GM12892 (cell line): ENCODE measurements around the gene KRTAP12-1.
"Not testable (repeated sequence)": the region's sequence is repeated elsewhere in the genome, so short reads cannot be mapped to it uniquely, and the experiment has no call there.

Experiments
- DNase-seq: peaks from one replicate; pipeline ENCODE4 v3.0.0; 2011; ENCODE audit not compliant: insufficient read length
- FAIRE-seq: peaks from 2 replicates; lab custom pipeline; 2011; peaks lifted over from hg19 to GRCh38; lab: Jason Lieb, UNC
- POLR2A ChIP-seq: IDR thresholded peaks from 2 replicates; pipeline ENCODE4 v1.6.1; 2011; ENCODE audit warnings: low read depth, low read length, control low read depth
- POLR2AphosphoS5 ChIP-seq: IDR thresholded peaks from 2 replicates; pipeline ENCODE4 v1.6.1; 2011; ENCODE audit warnings: low read depth, low read length, control low read depth
- TAF1 ChIP-seq: IDR thresholded peaks from 2 replicates; pipeline ENCODE4 v1.6.1; 2011; ENCODE audit warnings: low read depth, mild to moderate bottlenecking, control low read depth, low read length, borderline replicate concordance

The KRTAP12-1 gene

GRCh38 chr21:44694776-44695175 lies 12.8 kb upstream of the KRTAP12-1 start:
- TF ChIP-seq POLR2AphosphoS5, result no peak
- TF ChIP-seq TAF1, result no peak
- TF ChIP-seq POLR2A, result no peak
- FAIRE-seq, result no peak
- DNase-seq, result no peak

GRCh38 chr21:44692798-44693512 lies 11.0 kb upstream of the KRTAP12-1 start:
- no peak for TF ChIP-seq TAF1
- TF ChIP-seq POLR2AphosphoS5, result no peak
- TF ChIP-seq POLR2A, result no peak
- DNase-seq (no peak), FAIRE-seq (no peak)

- TF ChIP-seq POLR2A, result no peak
- TF ChIP-seq TAF1, result no peak
- no peak for TF ChIP-seq POLR2AphosphoS5
- no peak for FAIRE-seq
- DNase-seq, result no peak
Observed at GRCh38 chr21:44691686-44692085, 9.7 kb upstream of the KRTAP12-1 start.

- not testable (repeated sequence) for FAIRE-seq, DNase-seq
Observed at GRCh38 chr21:44689740-44690139, 7.8 kb upstream of the KRTAP12-1 start.

GRCh38 chr21:44687671-44688070 lies 5.7 kb upstream of the KRTAP12-1 start:
- no peak for TF ChIP-seq POLR2A
- TF ChIP-seq POLR2AphosphoS5, result no peak
- TF ChIP-seq TAF1, result no peak
- FAIRE-seq (no peak), DNase-seq (no peak)

GRCh38 chr21:44686843-44687561 lies 5.0 kb upstream of the KRTAP12-1 start:
- no peak for FAIRE-seq
- TF ChIP-seq POLR2A (no peak), TAF1 (no peak), POLR2AphosphoS5 (no peak)
- DNase-seq, result no peak

- no peak for TF ChIP-seq TAF1
- no peak for TF ChIP-seq POLR2A
- no peak for TF ChIP-seq POLR2AphosphoS5
- DNase-seq, result no peak
- no peak for FAIRE-seq
Observed at GRCh38 chr21:44686000-44686781, 4.2 kb upstream of the KRTAP12-1 start.

GRCh38 chr21:44685050-44685449 lies 3.1 kb upstream of the KRTAP12-1 start:
- not testable (repeated sequence) for FAIRE-seq, DNase-seq

GRCh38 chr21:44684483-44684882 lies 2.5 kb upstream of the KRTAP12-1 start:
- TF ChIP-seq POLR2A, result no peak
- no peak for TF ChIP-seq TAF1
- no peak for TF ChIP-seq POLR2AphosphoS5
- no peak for DNase-seq
- FAIRE-seq, result no peak

- no peak for TF ChIP-seq POLR2A
- TF ChIP-seq POLR2AphosphoS5, result no peak
- no peak for TF ChIP-seq TAF1
- FAIRE-seq, result no peak
Observed at GRCh38 chr21:44684077-44684476, 2.1 kb upstream of the KRTAP12-1 start.

GRCh38 chr21:44682580-44683151 lies 703 bp upstream of the KRTAP12-1 start:
- TF ChIP-seq TAF1, result no peak
- no peak for TF ChIP-seq POLR2AphosphoS5
- no peak for TF ChIP-seq POLR2A
- DNase-seq (no peak), FAIRE-seq (no peak)

More at GRCh38 chr21:44684077-44684476, 2.1 kb upstream of the KRTAP12-1 start:
- DNase-seq, result no peak

- DNase-seq (no peak), FAIRE-seq (no peak)
- TF ChIP-seq POLR2A (no peak), TAF1 (no peak), POLR2AphosphoS5 (no peak)
Observed at GRCh38 chr21:44681152-44681551, 811 bp downstream of the KRTAP12-1 start.

GRCh38 chr21:44677881-44678280 lies 4.1 kb downstream of the KRTAP12-1 start:
- no peak for TF ChIP-seq POLR2AphosphoS5
- no peak for TF ChIP-seq TAF1
- no peak for TF ChIP-seq POLR2A
- FAIRE-seq (no peak), DNase-seq (no peak)
